K562 (cell line): Measurements from ENCODE around the gene GPRIN1. TPM values are rescaled to one million over a fixed set of nuclear protein-coding genes. Genes with fewer than 3 reads are reported as not detected.

Experiments used
- ATAC-seq: fragments of 200-7000 bp; cut with Tn5 transposase; 3 replicates; pipeline ENCODE4 v1.9.1; 2020; ENCODE audit warnings: moderate library complexity
- BruUV-seq: library from RNA; stranded (reverse); fragments of 400-500 nt; replicated peaks from 2 replicates; lab custom pipeline; 2021; lab: Mats Ljungman, UMichigan
- CTCF ChIA-PET: fragments of 300-600 bp; formaldehyde crosslinking; extraction: SDS; loops from one replicate; lab custom pipeline; 2021; ENCODE audit warnings: low intra/inter-chr PET ratio; lab: Yijun Ruan, JAX
- POLR2A ChIA-PET: fragments of 300-600, 350-650 bp; sonication (Branson Sonifier 250); formaldehyde crosslinking; extraction: SDS; loops from one replicate; lab custom pipeline; 2021; ENCODE audit warnings: antibody characterized with exemption, inconsistent platforms; lab: Yijun Ruan, JAX
- DNase-seq, 4 experiments: peaks; one replicate each; pipeline versions ENCODE4 v3.0.0 to v3.0.0-alpha.2; 2011 to 2018; ENCODE audit warnings: low spot score in 3 of 4, mixed read lengths in 3 of 4; ENCODE audit errors: extremely low read depth in 1 of 4
- FAIRE-seq: peaks from 2 replicates; lab custom pipeline; 2011; peaks lifted over from hg19 to GRCh38; lab: Jason Lieb, UNC
- H2AFZ ChIP-seq: 2 replicates; pipeline ENCODE4 v1.6.0; 2011; ENCODE audit warnings: low read depth, low read length, control low read depth, inconsistent platforms
- H3K27ac ChIP-seq: fragments of 200-600 bp; 3 replicates; pipeline ENCODE4 v1.8.0; 2011; ENCODE audit warnings: low read depth, mild to moderate bottlenecking, control low read depth, inconsistent platforms, low read length, moderate library complexity, mixed read lengths; ENCODE audit errors: extremely low read depth
- H3K27me3 ChIP-seq, 2 experiments: fragments of 300-600 bp in 1 of 2; 2 replicates in 1 of 2; 3 replicates in 1 of 2; pipeline versions ENCODE4 v1.6.0 to v1.8.0; 2011; ENCODE audit warnings: inconsistent platforms in 2 of 2, low read length in 2 of 2, mild to moderate bottlenecking in 1 of 2, mixed read lengths in 1 of 2, moderate library complexity in 1 of 2; ENCODE audit not compliant: control insufficient read depth in 2 of 2, insufficient read depth in 2 of 2
- H3K36me3 ChIP-seq: fragments of 300-600 bp; 3 replicates; pipeline ENCODE4 v1.8.0; 2011; ENCODE audit warnings: mild to moderate bottlenecking, low read length, inconsistent platforms; ENCODE audit not compliant: control insufficient read depth, insufficient read depth
- H3K4me1 ChIP-seq, 2 experiments: fragments of 200-600 bp in 1 of 2; replicated peaks in 1 of 2; 2 replicates in 1 of 2; 3 replicates in 1 of 2; pipeline versions ENCODE4 v1.5.1 to v1.8.0; 2011; ENCODE audit warnings: inconsistent platforms in 2 of 2, low read length in 2 of 2, mild to moderate bottlenecking in 1 of 2, mixed read lengths in 1 of 2, moderate library complexity in 1 of 2; ENCODE audit not compliant: control insufficient read depth in 2 of 2, insufficient read depth in 2 of 2
- H3K4me2 ChIP-seq: 2 replicates; pipeline ENCODE4 v1.6.1; 2011; ENCODE audit warnings: low read length, control low read depth, inconsistent platforms, mixed read lengths; ENCODE audit not compliant: insufficient read depth
- H3K4me3 ChIP-seq: fragments of 200-600 bp; sonication (generic), shearing (Covaris generic); 2 replicates; pipeline ENCODE4 v1.5.1; 2016; ENCODE audit warnings: control low read depth, inconsistent platforms
- H3K79me2 ChIP-seq: fragments of 200-600 bp; 3 replicates; pipeline ENCODE4 v1.8.0; 2011; ENCODE audit warnings: low read length, inconsistent platforms; ENCODE audit not compliant: control insufficient read depth, insufficient read depth
- H3K9ac ChIP-seq, 2 experiments: 2 replicates each; pipeline versions ENCODE4 v1.6.0 to v1.6.1; 2011; ENCODE audit warnings: low read depth in 2 of 2, low read length in 2 of 2, control low read depth in 1 of 2, inconsistent platforms in 1 of 2, mild to moderate bottlenecking in 1 of 2, mixed read lengths in 1 of 2; ENCODE audit not compliant: insufficient read depth in 1 of 2
- H3K9me1 ChIP-seq: one replicate; pipeline ENCODE4 v1.6.0; 2011; ENCODE audit warnings: inconsistent platforms, mild to moderate bottlenecking, low read length, moderate library complexity; ENCODE audit not compliant: control insufficient read depth, insufficient read depth
- H3K9me3 ChIP-seq: replicated peaks from 2 replicates; pipeline ENCODE4 v1.5.1; 2011; ENCODE audit warnings: low read depth, low read length, inconsistent platforms; ENCODE audit not compliant: control insufficient read depth, insufficient read depth
- H4K20me1 ChIP-seq: replicated peaks from 2 replicates; pipeline ENCODE4 v1.6.1; 2011; ENCODE audit warnings: low read length, inconsistent platforms, mixed read lengths; ENCODE audit not compliant: control insufficient read depth, insufficient read depth
- CBFA2T3 ChIP-seq: fragments of 450-650 bp; IDR thresholded peaks from 2 replicates; pipeline ENCODE4 v1.6.1; 2017
- KLF16 ChIP-seq: IDR thresholded peaks from 2 replicates; pipeline ENCODE4 v1.6.1; 2016; ENCODE audit warnings: antibody characterized with exemption
- PCBP1 ChIP-seq: fragments of 200-400 bp; formaldehyde crosslinking; IDR thresholded peaks from 2 replicates; pipeline ENCODE4 v1.6.1; 2018; ENCODE audit warnings: mild to moderate bottlenecking, low read depth, low read length; ENCODE audit not compliant: poor library complexity, severe bottlenecking
- TRIM24 ChIP-seq, 2 experiments: fragments of 450-650 bp; IDR thresholded peaks; 2 replicates each; pipeline ENCODE4 v1.6.1; 2016
- ZBTB1 ChIP-seq: sonication (generic); formaldehyde crosslinking; IDR thresholded peaks from 2 replicates; pipeline ENCODE4 v1.8.1; 2023; ENCODE audit warnings: missing genetic modification reagents, low read depth, mild to moderate bottlenecking, borderline replicate concordance
- ZEB2 ChIP-seq: fragments of 450-650 bp; IDR thresholded peaks from 2 replicates; pipeline ENCODE4 v1.6.1; 2016
- ZNF699 ChIP-seq: fragments of 250-450 bp; sonication (Bioruptor Pico); IDR thresholded peaks from 2 replicates; pipeline ENCODE4 v1.8.0; 2021; ENCODE audit warnings: mild to moderate bottlenecking, moderate library complexity; ENCODE audit not compliant: insufficient replicate concordance
- WGBS: fragments of 100-300 bp; shearing (Covaris generic); methylation state at CpG from one replicate; pipeline ENCODE4 v1.1.6; 2016; ENCODE audit warnings: low coverage, mixed read lengths; ENCODE audit not compliant: insufficient coverage; ENCODE audit errors: missing lambda C conversion rate; 5-methylcytosine and 5-hydroxymethylcytosine counted together
- in situ Hi-C: fragments of 300-500 bp; cut with MboI; formaldehyde crosslinking; loops from 4 replicates; pipeline ENCODE4 v1.15.0; 2018; ENCODE audit warnings: inconsistent platforms, mixed read lengths
- intact Hi-C: fragments of 100-400 bp; cut with micrococcal nuclease; formaldehyde crosslinking; loops from 2 replicates; pipeline ENCODE4 v1.14.2; 2022
- polyA plus RNA-seq, 8 experiments: library from polyadenylated mRNA; depleted of rRNA in 4 of 8; stranded (reverse) in 5 of 8; unstranded in 3 of 8; fragments of >200 nt; fragmentation: Nextera tagmentation in 2 of 8; fragmentation: Illumina TruSeq in 1 of 8; extraction: Ambion mirVana in 2 of 8; extraction: Trizol in 1 of 8; gene quantifications; 2 replicates each; pipeline versions ENCODE4 v1.2.1 to v1.2.3, GENCODE V29; 2011 to 2014; ENCODE audit warnings: inconsistent platforms in 1 of 8, missing spikeins in 1 of 8
- total RNA-seq, 7 experiments: library from RNA; depleted of rRNA in 6 of 7; stranded (reverse); fragments of >200 nt in 6 of 7; fragmentation: Illumina TruSeq in 2 of 7; extraction: Trizol in 2 of 7; gene quantifications; 2 replicates each; pipeline versions ENCODE4 v1.2.1 to v1.2.3, GENCODE V29; 2011 to 2021; ENCODE audit warnings: low replicate concordance in 1 of 7
- TF ChIP-seq, protein P1 (sequence below): fragments of 250-450 bp; sonication (Bioruptor Pico); IDR thresholded peaks from 2 replicates; pipeline ENCODE4 v1.4.0; 2020

Gene GPRIN1
- total and polyA plus RNA-seq, 9 of the 15 experiments (the other 6 are each of a cell fraction or from before 2014, with no cell fraction given) = 0.15 to 11.6 (median 4.4) TPM

- Histone ChIP-seq H3K79me2 (no peaks in the 10 kb centered on the region), H3K4me1 (peaks cover 13 to 18% of the 10 kb centered on the region in 2 experiments; a peak in 4 of 5 replicates), H2AFZ (no peak overlapping the region), H3K4me3 (no peak overlapping the region), H3K9me1 (no peaks in the 10 kb centered on the region), H3K9ac (no peak overlapping the region; a peak in 1 of 4 replicates), H4K20me1 (peaks cover 15% of the 10 kb centered on the region)
- DNase-seq = no peak
- POLR2A ChIA-PET = interaction anchor here (0.5 to 0.8 kb wide), 2 partner anchors 19 to 254 kb away, joined by 3 to 4 read pairs; no protein-coding TSS in a partner anchor
- WGBS = 5% methylated on average over 2 of the region's 2 CpGs
- TF ChIP-seq CBFA2T3 (0 out of 2 replicates have a peak, but pooled peaks have one; percentile 5), ZEB2 (no peak)
- TF ChIP-seq, all 486 proteins: peak for 1
- intact Hi-C loops = no loop called here
- BruUV-seq = no TSS peak
- ATAC-seq (peak; percentile 64), FAIRE-seq (no peak)
- CTCF ChIA-PET = no interaction called here
- Histone ChIP-seq H3K27ac (no peak overlapping the region), H3K4me2 (no peak overlapping the region), H3K36me3 (peaks cover 9% of the 10 kb centered on the region; the same call in 2 of the 3 replicates), H3K9me3 (no peaks in the 10 kb centered on the region), H3K27me3 (no peaks in the 10 kb centered on the region)
- in situ Hi-C loops = no loop called here
These were observed 6.9 kb downstream of the GPRIN1 start for GRCh38 chr5:176603091-176603490.

DNA sequence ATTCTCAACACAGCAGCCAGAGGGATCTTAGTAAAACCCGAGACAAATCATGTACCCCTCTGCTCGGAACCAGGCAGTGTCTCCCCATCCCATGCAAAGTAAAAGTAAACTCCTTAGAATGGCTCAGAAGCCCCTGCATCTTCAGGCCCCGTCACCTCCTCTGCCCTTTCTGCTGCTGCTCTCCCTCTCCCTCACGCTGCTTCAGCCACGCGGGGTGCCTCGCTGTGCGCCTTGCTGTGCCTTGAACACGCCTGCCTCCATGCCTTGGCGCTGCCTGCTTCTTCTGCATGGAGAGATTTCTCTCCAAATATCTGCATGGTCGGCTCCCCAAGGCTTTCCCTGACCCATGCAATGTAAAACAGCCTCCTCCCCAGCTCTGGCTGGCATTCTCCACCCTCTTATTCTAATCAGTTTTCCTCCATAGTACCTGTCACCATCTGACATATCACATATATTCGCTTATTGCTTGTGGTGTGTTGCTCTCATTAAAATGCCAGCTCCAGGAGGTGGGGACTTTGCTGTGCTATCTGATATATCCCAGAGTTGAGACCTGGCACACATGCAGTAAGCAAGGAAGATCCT is 8.0 kb downstream of the GPRIN1 start:
- no peak overlapping the region for H3K4me3 ChIP-seq
- WGBS = 35% methylated on average over 12 of the region's 12 CpGs
- DNase-seq = no peak
- no peaks in the 10 kb centered on the region for H3K27me3 ChIP-seq
- FAIRE-seq = no peak
- H3K9me1 ChIP-seq = no peaks in the 10 kb centered on the region
- no peaks in the 10 kb centered on the region for H3K79me2 ChIP-seq
- no peaks in the 10 kb centered on the region for H3K9me3 ChIP-seq
- intact Hi-C loops = no loop called here
- no peak overlapping the region for H3K27ac ChIP-seq
- in situ Hi-C loops = no loop called here
- ChIA-PET CTCF (no interaction called here), POLR2A (interaction anchor here (0.6 kb wide), 1 partner anchor 7 kb away, joined by 3 read pairs; no protein-coding TSS in a partner anchor)
- H4K20me1 ChIP-seq = peaks cover 13% of the 10 kb centered on the region
- ATAC-seq = no peak
- peaks cover 13 to 18% of the 10 kb centered on the region in 2 experiments; a peak in 4 of 5 replicates for H3K4me1 ChIP-seq
- no peak overlapping the region for H3K4me2 ChIP-seq
- peaks cover 10% of the 10 kb centered on the region; the same call in 1 of the 3 replicates for H3K36me3 ChIP-seq
- no peak overlapping the region for H2AFZ ChIP-seq
- H3K9ac ChIP-seq = no peak overlapping the region
- no TSS peak for BruUV-seq
- TF ChIP-seq, protein P1, sequence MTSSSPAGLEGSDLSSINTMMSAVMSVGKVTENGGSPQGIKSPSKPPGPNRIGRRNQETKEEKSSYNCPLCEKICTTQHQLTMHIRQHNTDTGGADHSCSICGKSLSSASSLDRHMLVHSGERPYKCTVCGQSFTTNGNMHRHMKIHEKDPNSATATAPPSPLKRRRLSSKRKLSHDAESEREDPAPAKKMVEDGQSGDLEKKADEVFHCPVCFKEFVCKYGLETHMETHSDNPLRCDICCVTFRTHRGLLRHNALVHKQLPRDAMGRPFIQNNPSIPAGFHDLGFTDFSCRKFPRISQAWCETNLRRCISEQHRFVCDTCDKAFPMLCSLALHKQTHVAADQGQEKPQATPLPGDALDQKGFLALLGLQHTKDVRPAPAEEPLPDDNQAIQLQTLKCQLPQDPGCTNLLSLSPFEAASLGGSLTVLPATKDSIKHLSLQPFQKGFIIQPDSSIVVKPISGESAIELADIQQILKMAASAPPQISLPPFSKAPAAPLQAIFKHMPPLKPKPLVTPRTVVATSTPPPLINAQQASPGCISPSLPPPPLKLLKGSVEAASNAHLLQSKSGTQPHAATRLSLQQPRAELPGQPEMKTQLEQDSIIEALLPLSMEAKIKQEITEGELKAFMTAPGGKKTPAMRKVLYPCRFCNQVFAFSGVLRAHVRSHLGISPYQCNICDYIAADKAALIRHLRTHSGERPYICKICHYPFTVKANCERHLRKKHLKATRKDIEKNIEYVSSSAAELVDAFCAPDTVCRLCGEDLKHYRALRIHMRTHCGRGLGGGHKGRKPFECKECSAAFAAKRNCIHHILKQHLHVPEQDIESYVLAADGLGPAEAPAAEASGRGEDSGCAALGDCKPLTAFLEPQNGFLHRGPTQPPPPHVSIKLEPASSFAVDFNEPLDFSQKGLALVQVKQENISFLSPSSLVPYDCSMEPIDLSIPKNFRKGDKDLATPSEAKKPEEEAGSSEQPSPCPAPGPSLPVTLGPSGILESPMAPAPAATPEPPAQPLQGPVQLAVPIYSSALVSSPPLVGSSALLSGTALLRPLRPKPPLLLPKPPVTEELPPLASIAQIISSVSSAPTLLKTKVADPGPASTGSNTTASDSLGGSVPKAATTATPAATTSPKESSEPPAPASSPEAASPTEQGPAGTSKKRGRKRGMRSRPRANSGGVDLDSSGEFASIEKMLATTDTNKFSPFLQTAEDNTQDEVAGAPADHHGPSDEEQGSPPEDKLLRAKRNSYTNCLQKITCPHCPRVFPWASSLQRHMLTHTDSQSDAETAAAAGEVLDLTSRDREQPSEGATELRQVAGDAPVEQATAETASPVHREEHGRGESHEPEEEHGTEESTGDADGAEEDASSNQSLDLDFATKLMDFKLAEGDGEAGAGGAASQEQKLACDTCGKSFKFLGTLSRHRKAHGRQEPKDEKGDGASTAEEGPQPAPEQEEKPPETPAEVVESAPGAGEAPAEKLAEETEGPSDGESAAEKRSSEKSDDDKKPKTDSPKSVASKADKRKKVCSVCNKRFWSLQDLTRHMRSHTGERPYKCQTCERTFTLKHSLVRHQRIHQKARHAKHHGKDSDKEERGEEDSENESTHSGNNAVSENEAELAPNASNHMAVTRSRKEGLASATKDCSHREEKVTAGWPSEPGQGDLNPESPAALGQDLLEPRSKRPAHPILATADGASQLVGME (CRISPR knock-in tag) = no peak
- TF ChIP-seq PCBP1 (no peak), ZNF699 (CRISPR knock-in tag) (no peak), ZBTB1 (no peak), TRIM24 (IDR thresholded peaks at IDR 0.05) (no peak), KLF16 (no peak)
